Parathyroid adenoma (tissue), 2 donors: ENCODE results near the gene CEP83.

ENCODE experiments used
- H2AFZ ChIP-seq: fragments of 300-600 bp; sonication (generic); one replicate; pipeline ENCODE4 v1.7.0; 2017; ENCODE audit warnings: antibody characterized with exemption, mild to moderate bottlenecking
- H3K27ac ChIP-seq: fragments of 300-600 bp; sonication (generic); one replicate; pipeline ENCODE4 v1.7.0; 2017
- H3K27me3 ChIP-seq: fragments of 300-600 bp; sonication (generic); one replicate; pipeline ENCODE4 v1.7.0; 2017; ENCODE audit warnings: low read length; ENCODE audit not compliant: control insufficient read depth, insufficient read depth
- H3K36me3 ChIP-seq: fragments of 300-600 bp; sonication (generic); one replicate; pipeline ENCODE4 v1.7.0; 2017; ENCODE audit warnings: low read length; ENCODE audit not compliant: control insufficient read depth, insufficient read depth
- H3K4me1 ChIP-seq: fragments of 300-600 bp; sonication (generic); one replicate; pipeline ENCODE4 v1.7.0; 2017; ENCODE audit warnings: control low read depth
- H3K4me2 ChIP-seq: fragments of 300-600 bp; sonication (generic); one replicate; pipeline ENCODE4 v1.7.0; 2017; ENCODE audit warnings: low read length
- H3K4me3 ChIP-seq: fragments of 300-600 bp; sonication (generic); one replicate; pipeline ENCODE4 v1.7.0; 2017; ENCODE audit warnings: low read depth, low read length
- H3K79me2 ChIP-seq: fragments of 300-600 bp; sonication (generic); one replicate; pipeline ENCODE4 v1.7.0; 2017; ENCODE audit warnings: control low read depth
- H3K9ac ChIP-seq: fragments of 300-600 bp; sonication (generic); one replicate; pipeline ENCODE4 v1.7.0; 2017; ENCODE audit warnings: mild to moderate bottlenecking
- H3K9me3 ChIP-seq: fragments of 300-600 bp; sonication (generic); one replicate; pipeline ENCODE4 v1.7.0; 2017; ENCODE audit warnings: low read length; ENCODE audit not compliant: control insufficient read depth
- TF ChIP-seq, protein P1 (sequence below): fragments of 300-600 bp; sonication (generic); IDR thresholded peaks from one replicate; pipeline ENCODE4 v1.7.0; 2017; ENCODE audit warnings: antibody characterized with exemption, mild to moderate bottlenecking
- donor health status: primary hyperparathyroidism.

CEP83 gene

DNA sequence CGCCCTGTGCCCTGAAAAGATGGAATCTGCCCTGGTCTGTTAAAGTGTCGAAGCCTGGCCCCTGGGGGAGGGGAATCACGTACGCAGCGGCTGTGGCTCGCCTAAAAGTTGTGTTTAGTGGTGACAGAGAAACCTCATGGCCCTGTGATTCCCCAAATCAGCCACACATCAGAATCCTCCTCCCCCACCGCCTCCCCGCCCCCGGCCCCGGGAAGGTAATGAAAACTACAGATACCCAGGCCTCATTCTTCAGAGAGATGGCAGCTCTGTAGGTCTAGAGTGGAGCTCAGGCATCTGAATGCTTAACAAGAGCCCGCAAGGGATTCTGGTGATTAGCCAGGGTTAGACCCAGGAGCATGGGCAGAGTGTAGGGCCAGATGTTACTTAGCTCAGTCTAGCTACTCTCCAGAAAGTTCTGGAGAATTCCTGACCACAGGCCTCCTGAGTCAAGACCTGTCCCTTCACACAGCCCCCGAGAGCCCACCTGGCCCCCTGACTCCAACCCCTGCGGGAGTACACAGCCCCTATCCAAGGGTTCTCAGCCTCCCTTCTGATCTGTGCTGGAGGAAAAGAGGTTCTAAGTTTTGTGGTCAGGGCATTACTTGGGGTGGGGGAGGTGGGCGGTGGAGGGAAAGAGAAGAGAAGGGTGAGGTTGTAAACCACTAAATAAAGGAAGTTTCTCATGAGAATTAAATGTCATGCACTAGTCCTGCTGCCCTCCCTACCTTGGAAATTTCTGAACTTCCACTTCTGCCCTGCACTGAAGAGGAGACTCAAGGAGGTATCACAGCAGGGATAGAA lies 196.5 kb downstream of the CEP83 start:
- Histone ChIP-seq H3K27ac (no peak overlapping the region), H3K4me2 (no peak overlapping the region), H3K9ac (no peak overlapping the region), H3K27me3 (no peaks in the 10 kb centered on the region), H2AFZ (no peak overlapping the region), H3K4me3 (no peak overlapping the region), H3K4me1 (no peaks in the 10 kb centered on the region), H3K9me3 (no peaks in the 10 kb centered on the region), H3K79me2 (no peaks in the 10 kb centered on the region), H3K36me3 (no peaks in the 10 kb centered on the region)
- TF ChIP-seq, protein P1, sequence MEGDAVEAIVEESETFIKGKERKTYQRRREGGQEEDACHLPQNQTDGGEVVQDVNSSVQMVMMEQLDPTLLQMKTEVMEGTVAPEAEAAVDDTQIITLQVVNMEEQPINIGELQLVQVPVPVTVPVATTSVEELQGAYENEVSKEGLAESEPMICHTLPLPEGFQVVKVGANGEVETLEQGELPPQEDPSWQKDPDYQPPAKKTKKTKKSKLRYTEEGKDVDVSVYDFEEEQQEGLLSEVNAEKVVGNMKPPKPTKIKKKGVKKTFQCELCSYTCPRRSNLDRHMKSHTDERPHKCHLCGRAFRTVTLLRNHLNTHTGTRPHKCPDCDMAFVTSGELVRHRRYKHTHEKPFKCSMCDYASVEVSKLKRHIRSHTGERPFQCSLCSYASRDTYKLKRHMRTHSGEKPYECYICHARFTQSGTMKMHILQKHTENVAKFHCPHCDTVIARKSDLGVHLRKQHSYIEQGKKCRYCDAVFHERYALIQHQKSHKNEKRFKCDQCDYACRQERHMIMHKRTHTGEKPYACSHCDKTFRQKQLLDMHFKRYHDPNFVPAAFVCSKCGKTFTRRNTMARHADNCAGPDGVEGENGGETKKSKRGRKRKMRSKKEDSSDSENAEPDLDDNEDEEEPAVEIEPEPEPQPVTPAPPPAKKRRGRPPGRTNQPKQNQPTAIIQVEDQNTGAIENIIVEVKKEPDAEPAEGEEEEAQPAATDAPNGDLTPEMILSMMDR: no peak

DNA sequence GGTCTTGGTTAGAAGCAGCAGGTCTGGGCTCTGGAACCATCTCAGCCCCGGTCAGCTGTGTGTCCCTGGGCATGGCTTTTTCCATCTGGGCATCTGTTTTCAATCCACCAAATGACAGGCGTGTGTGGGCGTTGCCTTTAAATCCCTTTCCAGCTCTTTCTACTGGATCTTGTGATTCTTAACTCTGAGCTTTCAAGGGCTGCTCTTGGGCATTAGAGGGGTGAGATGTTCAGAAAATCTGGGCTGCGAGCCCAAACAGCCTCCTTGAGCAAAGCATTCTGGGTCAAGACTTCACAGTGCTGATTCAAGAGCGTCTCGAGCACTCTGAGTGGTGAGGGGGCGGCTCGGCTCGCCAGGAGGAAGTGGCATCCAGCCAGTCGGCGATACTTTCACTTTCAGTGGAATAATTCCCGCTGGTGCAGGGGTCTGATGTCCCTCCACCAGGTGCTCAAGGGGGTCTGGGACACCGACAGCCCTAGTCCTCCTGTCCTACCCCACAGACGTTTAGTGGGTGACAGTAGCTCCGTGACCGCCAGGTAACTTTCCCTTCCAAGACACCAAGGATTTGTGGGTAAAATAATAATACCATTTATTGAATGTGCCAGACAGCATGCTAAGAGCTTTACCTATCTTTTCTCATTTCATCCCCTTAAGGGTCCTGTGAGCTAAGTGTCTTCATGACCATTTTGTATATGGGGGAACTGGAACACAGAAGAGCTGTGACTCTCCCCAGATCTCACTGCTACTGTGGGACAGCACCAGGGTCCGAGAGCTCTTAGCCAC lies 197.2 kb downstream of the CEP83 start:
- H3K79me2 ChIP-seq: no peaks in the 10 kb centered on the region
- TF ChIP-seq, protein P1: no peak
- no peaks in the 10 kb centered on the region for H3K4me1 ChIP-seq
- no peaks in the 10 kb centered on the region for H3K36me3 ChIP-seq
- no peaks in the 10 kb centered on the region for H3K27me3 ChIP-seq
- no peaks in the 10 kb centered on the region for H3K9me3 ChIP-seq
- no peak overlapping the region for H2AFZ ChIP-seq
- peak overlapping the region; percentile 27 for H3K4me2 ChIP-seq
- H3K4me3 ChIP-seq: no peak overlapping the region
- H3K9ac ChIP-seq: no peak overlapping the region
- H3K27ac ChIP-seq: no peak overlapping the region

DNA sequence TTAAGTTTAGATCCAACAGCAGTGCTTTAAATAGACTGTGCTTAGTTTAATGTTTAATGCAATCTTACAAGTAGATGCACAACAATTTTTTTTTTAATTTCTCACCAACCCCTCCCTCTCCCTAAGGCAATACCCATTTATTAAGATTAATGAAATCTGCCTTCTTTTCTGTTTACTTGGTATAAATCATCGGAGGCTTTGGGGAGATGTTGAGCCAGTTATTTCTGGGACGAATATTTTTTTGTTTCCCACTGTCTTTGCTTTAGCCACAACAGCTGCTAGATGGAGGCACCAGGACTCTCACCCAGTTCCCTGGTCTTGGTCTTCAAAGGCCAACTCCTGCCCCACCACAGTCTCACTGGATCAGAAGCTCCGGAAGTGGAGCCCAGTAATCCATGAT lies 197.9 kb downstream of the CEP83 start:
- TF ChIP-seq, protein P1: no peak
- no peaks in the 10 kb centered on the region for H3K9me3 ChIP-seq
- H3K36me3 ChIP-seq: no peaks in the 10 kb centered on the region
- H3K27ac ChIP-seq: no peak overlapping the region
- H3K27me3 ChIP-seq: no peaks in the 10 kb centered on the region
- H3K79me2 ChIP-seq: no peaks in the 10 kb centered on the region
- no peak overlapping the region for H3K4me2 ChIP-seq
- no peak overlapping the region for H2AFZ ChIP-seq
- H3K9ac ChIP-seq: no peak overlapping the region
- H3K4me1 ChIP-seq: no peaks in the 10 kb centered on the region
- H3K4me3 ChIP-seq: no peak overlapping the region

DNA sequence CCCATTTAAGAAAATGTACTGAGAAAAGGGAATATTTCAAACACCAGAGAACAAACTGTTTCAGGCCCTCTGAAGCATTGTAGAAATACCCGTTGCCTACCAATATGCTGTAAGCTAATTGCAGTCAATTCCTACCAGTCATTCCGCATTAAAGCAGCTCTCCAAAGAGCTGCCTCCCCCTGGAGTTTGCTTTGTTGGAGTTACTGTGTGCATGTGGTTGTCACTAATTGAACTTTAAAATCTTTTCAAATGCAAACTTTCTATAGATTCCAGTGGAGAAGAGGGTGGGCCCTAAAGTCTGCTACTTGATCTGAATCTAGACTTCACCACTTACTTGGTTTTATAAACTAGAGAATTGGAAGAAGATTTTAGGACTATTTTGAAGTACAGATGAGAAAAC lies 198.5 kb downstream of the CEP83 start:
- no peak overlapping the region for H2AFZ ChIP-seq
- H3K9me3 ChIP-seq: no peaks in the 10 kb centered on the region
- no peak overlapping the region for H3K4me3 ChIP-seq
- no peaks in the 10 kb centered on the region for H3K4me1 ChIP-seq
- no peaks in the 10 kb centered on the region for H3K36me3 ChIP-seq
- no peaks in the 10 kb centered on the region for H3K79me2 ChIP-seq
- TF ChIP-seq, protein P1: no peak
- H3K4me2 ChIP-seq: no peak overlapping the region
- H3K27me3 ChIP-seq: no peaks in the 10 kb centered on the region
- no peak overlapping the region for H3K27ac ChIP-seq
- H3K9ac ChIP-seq: no peak overlapping the region
